Muscle of leg (tissue), 16 donors: ENCODE data around the gene ETFB. TPM values are rescaled to one million over a fixed set of nuclear protein-coding genes. Genes with fewer than 3 reads are reported as not detected.
"Not testable (repeated sequence)": the region's sequence is repeated elsewhere in the genome, so short reads cannot be mapped to it uniquely, and the experiment has no call there.

Source experiments
- DNase-seq: peaks from one replicate; pipeline ENCODE4 v3.0.0; 2013
- H3K27ac ChIP-seq: one replicate; pipeline ENCODE4 v1.5.1; 2013; ENCODE audit warnings: mild to moderate bottlenecking, low read length, control low read depth
- H3K27me3 ChIP-seq: one replicate; pipeline ENCODE4 v1.6.1; 2013; ENCODE audit warnings: low read length; ENCODE audit not compliant: control insufficient read depth, insufficient read depth
- H3K36me3 ChIP-seq: one replicate; pipeline ENCODE4 v1.6.1; 2013; ENCODE audit warnings: low read length; ENCODE audit not compliant: control insufficient read depth, insufficient read depth
- H3K4me1 ChIP-seq: one replicate; pipeline ENCODE4 v1.6.1; 2013; ENCODE audit warnings: low read length; ENCODE audit not compliant: control insufficient read depth, insufficient read depth
- H3K4me3 ChIP-seq: one replicate; pipeline ENCODE4 v1.5.1; 2013; ENCODE audit warnings: low read length, control low read depth
- H3K9me3 ChIP-seq: replicated peaks from 2 replicates; pipeline ENCODE4 v1.6.1; 2013; ENCODE audit warnings: low read depth, low read length; ENCODE audit not compliant: control insufficient read depth
- WGBS: methylation state at CpG from one replicate; pipeline ENCODE4 v1.1.5; 2013; ENCODE audit warnings: missing lambda C conversion rate; ENCODE audit not compliant: insufficient coverage; 5-methylcytosine and 5-hydroxymethylcytosine counted together
- long read RNA-seq, 11 donors: transcript quantifications; one replicate each; lab custom pipeline, GENCODE V29; 2026
- polyA plus RNA-seq, 8 donors: library from polyadenylated mRNA; unstranded; fragments of 120-200 nt; gene quantifications; one replicate each; pipeline versions ENCODE4 v1.2.1 to v1.2.3, GENCODE V29; 2013; ENCODE audit warnings: inconsistent platforms in 1 of 8, low replicate concordance in 1 of 8; ENCODE audit not compliant: insufficient read length in 8 of 8, insufficient read depth in 1 of 8
- total RNA-seq: library from RNA; stranded (reverse); fragments of 120-200 nt; gene quantifications from one replicate; pipeline ENCODE4 v1.2.4, GENCODE V29; 2013

Gene ETFB
- total RNA-seq (50.1 TPM), polyA plus RNA-seq (10 to 100 TPM; 49.5 to 56.8 (median 53.7) TPM)
- long read RNA-seq, donor 1, transcript ETFB-201 (6 exons, 900 nt), result major isoform, 23 of 31 reads
- long read RNA-seq, donor 1, partial matches to known transcripts, result 7 of 31 reads
- long read RNA-seq, donor 1, other reads (novel, unspliced or antisense), result 0 of 31 reads
- long read RNA-seq, donor 2, transcript ETFB-201 (6 exons, 900 nt), result major isoform, 7 of 7 reads
- long read RNA-seq, donor 2, partial matches to known transcripts, result 0 of 7 reads
- long read RNA-seq, donor 2, other reads (novel, unspliced or antisense), result 0 of 7 reads
- long read RNA-seq, donor 3, transcript ETFB-201 (6 exons, 900 nt), result major isoform, 48 of 70 reads
- long read RNA-seq, donor 3, partial matches to known transcripts, result 19 of 70 reads
- long read RNA-seq, donor 3, other reads (novel, unspliced or antisense), result 0 of 70 reads
- long read RNA-seq, donor 4, transcript ETFB-201 (6 exons, 900 nt), result major isoform, 26 of 34 reads
- long read RNA-seq, donor 4, partial matches to known transcripts, result 5 of 34 reads
- long read RNA-seq, donor 4, other reads (novel, unspliced or antisense), result 0 of 34 reads
- long read RNA-seq, donor 5, transcript ETFB-201 (6 exons, 900 nt), result major isoform, 67 of 113 reads
- long read RNA-seq, donor 5, partial matches to known transcripts, result 42 of 113 reads
- long read RNA-seq, donor 5, other reads (novel, unspliced or antisense), result 0 of 113 reads
- long read RNA-seq, donor 6, transcript ETFB-201 (6 exons, 900 nt), result major isoform, 70 of 128 reads
- long read RNA-seq, donor 6, partial matches to known transcripts, result 52 of 128 reads
- long read RNA-seq, donor 6, other reads (novel, unspliced or antisense), result 0 of 128 reads
- long read RNA-seq, donor 7, transcript ETFB-201 (6 exons, 900 nt), result major isoform, 54 of 92 reads
- long read RNA-seq, donor 7, partial matches to known transcripts, result 33 of 92 reads
- long read RNA-seq, donor 7, other reads (novel, unspliced or antisense), result 0 of 92 reads
- long read RNA-seq, donor 8, transcript ETFB-201 (6 exons, 900 nt), result major isoform, 18 of 25 reads
- long read RNA-seq, donor 8, partial matches to known transcripts, result 6 of 25 reads
- long read RNA-seq, donor 8, other reads (novel, unspliced or antisense), result 0 of 25 reads
- long read RNA-seq, donor 9, transcript ETFB-201 (6 exons, 900 nt), result major isoform, 23 of 57 reads
- long read RNA-seq, donor 9, partial matches to known transcripts, result 30 of 57 reads
- long read RNA-seq, donor 9, other reads (novel, unspliced or antisense), result 0 of 57 reads
- long read RNA-seq, donor 10, transcript ETFB-201 (6 exons, 900 nt), result major isoform, 29 of 56 reads
- long read RNA-seq, donor 10, partial matches to known transcripts, result 25 of 56 reads
- long read RNA-seq, donor 10, other reads (novel, unspliced or antisense), result 0 of 56 reads
- long read RNA-seq, donor 11, transcript ETFB-201 (6 exons, 900 nt), result major isoform, 37 of 65 reads
- long read RNA-seq, donor 11, partial matches to known transcripts, result 21 of 65 reads
- long read RNA-seq, donor 11, other reads (novel, unspliced or antisense), result 0 of 65 reads

DNA sequence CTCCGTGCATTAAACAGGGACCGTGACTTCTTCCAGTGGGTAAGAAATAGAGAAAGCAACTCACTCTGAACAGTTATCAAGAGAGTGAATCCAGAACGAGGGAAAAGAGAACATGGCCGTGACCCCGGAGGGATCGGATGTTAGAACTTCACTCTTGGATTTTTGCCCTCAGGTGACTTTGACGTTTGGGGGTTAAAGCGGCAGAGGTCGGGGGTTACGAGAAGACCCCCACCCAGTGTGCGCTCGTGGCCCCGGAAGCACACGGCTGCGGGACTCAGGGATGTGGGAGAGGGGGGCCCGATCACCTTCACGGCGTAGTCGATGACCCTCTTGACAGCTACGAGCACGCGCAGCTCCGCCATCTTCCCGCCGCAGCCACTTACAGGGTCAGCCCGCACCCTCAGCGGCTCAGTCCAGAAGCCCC, at the start of gene ETFB:
Gene ETFB (minus strand): TSS at position 424 of the 424 bp plus-strand sequence. CDS start 62 bp downstream, at position 362.
- no peaks in the 10 kb centered on the region for H3K36me3 ChIP-seq
- 1% methylated on average over 21 of the region's 27 CpGs for WGBS
- peaks cover 24% of the 10 kb centered on the region for H3K4me1 ChIP-seq
- H3K4me3 ChIP-seq, result peak within 1 kb of the TSS; percentile 85
- no peak for DNase-seq
- H3K27ac ChIP-seq, result peak within 1 kb of the TSS; percentile 99
- H3K9me3 ChIP-seq, result no peaks in the 10 kb centered on the region
- no peaks in the 10 kb centered on the region for H3K27me3 ChIP-seq

DNA sequence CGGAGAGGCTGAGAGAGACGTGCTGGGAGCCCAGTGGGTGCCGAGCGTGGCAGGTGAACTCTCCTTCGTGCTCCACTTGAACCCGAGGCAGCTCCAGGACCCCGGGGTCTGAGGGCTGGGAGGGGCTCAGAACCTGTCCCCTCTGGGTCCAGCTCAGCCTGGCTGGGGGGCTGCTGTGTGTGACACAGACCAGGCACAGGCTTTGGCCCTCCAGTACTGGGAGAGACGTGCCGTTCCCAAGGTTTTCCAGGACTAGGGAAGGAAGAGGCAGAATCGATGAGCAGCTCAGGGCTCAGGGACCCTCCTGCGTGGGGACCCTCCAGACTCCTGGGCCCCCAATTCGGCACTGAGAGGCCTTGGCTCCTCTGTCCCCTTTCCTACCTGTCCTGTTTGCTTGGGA, 49.0 kb upstream of the ETFB start:
- H3K4me1 ChIP-seq, result no peaks in the 10 kb centered on the region
- no peaks in the 10 kb centered on the region for H3K9me3 ChIP-seq
- H3K27ac ChIP-seq, result no peak overlapping the region
- H3K36me3 ChIP-seq, result no peaks in the 10 kb centered on the region
- DNase-seq, result no peak
- H3K27me3 ChIP-seq, result no peaks in the 10 kb centered on the region
- 76% methylated on average over 6 of the region's 12 CpGs for WGBS
- H3K4me3 ChIP-seq, result no peak overlapping the region

DNA sequence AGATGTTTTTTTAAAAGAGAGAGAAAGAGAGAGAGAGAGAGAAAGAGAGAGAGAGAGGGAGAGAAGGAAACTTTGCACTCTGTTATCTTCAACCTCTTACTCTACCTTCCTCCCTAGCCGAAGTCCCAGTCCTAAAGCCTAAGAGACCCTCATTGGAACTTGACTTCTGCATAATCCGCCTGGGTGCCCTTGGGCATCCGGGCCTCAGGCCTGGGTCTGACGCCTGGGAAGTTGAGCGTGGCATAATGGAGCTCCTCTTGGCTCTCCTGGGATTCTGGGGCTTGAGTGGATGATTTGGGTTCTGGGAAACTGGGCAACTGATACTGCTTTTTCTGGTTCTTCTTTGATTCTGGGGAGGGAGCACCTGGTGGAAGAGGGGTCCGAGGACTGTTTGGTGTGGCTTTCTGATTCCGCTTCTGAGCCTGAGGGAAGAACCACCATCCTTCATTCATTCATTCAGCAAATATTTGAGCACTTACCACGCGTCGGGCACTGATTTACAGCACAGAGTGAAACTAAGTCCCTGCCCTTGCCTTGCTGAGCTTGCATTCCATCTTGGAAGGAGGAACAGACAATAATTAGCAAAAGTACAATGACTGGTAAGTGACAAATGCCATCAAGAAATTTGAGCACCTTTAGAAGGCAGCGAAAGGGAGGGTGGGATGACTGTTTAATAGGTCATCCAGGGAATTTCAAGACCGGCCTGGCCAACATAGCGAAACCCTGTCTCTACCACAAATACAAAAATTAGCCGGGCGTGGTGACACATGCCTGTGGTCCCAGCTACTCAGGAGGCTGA, 45.0 kb upstream of the ETFB start:
- H3K27ac ChIP-seq, result no peak overlapping the region
- H3K4me3 ChIP-seq, result no peak overlapping the region
- H3K4me1 ChIP-seq, result no peaks in the 10 kb centered on the region
- 90% methylated on average over 10 of the region's 15 CpGs for whole genome bisulfite sequencing
- no peaks in the 10 kb centered on the region for H3K9me3 ChIP-seq
- no peak for DNase-seq
- H3K27me3 ChIP-seq, result no peaks in the 10 kb centered on the region
- H3K36me3 ChIP-seq, result no peaks in the 10 kb centered on the region

DNA sequence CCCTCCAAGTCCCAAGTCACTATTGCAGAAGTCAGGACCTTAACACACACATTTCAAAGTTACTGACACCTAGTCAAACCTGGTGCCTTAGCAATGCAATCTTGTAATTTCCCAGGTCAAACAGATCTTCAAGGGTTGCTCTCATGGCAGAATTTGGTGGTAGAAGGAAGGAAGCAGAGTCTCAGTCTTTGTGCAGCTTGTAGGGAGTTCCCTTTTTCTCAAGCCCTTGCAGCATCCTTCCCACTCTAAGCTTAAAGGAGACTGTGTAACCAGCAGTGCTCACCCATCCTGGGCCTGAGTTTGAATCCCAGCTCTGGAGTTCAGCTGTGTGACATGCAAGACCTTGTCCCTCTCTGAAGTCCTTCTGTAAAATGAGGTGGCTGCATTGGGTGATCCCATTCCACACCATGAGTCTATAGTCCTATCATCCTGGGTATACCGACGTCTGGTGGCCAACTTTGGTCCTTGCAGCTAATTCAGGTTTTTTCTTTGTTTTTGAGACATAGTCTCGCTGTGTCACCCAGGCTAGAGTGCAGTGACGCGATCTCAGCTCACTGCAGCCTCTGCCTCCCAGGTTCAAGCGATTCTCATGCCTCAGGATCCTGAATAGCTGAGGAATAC, 41.4 kb upstream of the ETFB start:
- 30% methylated on average over 6 of the region's 6 CpGs for WGBS
- Histone ChIP-seq H3K27ac (no peak overlapping the region), H3K4me1 (no peaks in the 10 kb centered on the region), H3K27me3 (no peaks in the 10 kb centered on the region), H3K4me3 (no peak overlapping the region), H3K36me3 (no peaks in the 10 kb centered on the region), H3K9me3 (no peaks in the 10 kb centered on the region)
- DNase-seq, result peak; percentile 25

DNA sequence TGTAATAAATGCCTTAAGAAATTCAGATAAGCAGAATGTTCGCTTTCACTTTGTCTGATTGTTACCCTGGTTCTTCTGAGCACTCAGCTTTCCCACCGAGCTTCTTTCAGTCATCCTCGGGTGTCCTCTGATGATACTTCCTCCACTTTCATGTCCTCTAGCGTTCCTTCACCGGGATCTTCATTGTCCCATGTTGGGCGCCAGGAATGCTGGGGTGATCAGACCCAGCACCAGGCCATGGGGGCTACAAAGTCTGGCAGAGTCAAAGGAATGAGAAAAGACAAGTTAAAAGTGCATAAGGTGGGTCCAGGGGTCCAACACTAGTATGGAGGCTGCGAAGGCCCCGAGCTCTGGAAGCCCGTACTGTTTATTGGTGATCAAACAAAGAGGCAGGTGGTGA, 35.9 kb upstream of the ETFB start:
- DNase-seq, result no peak
- H3K27me3 ChIP-seq, result no peaks in the 10 kb centered on the region
- H3K9me3 ChIP-seq, result peaks cover 6% of the 10 kb centered on the region
- 87% methylated on average over 9 of the region's 9 CpGs for WGBS
- H3K4me1 ChIP-seq, result no peaks in the 10 kb centered on the region
- H3K36me3 ChIP-seq, result no peaks in the 10 kb centered on the region
- no peak overlapping the region for H3K4me3 ChIP-seq
- H3K27ac ChIP-seq, result no peak overlapping the region

DNA sequence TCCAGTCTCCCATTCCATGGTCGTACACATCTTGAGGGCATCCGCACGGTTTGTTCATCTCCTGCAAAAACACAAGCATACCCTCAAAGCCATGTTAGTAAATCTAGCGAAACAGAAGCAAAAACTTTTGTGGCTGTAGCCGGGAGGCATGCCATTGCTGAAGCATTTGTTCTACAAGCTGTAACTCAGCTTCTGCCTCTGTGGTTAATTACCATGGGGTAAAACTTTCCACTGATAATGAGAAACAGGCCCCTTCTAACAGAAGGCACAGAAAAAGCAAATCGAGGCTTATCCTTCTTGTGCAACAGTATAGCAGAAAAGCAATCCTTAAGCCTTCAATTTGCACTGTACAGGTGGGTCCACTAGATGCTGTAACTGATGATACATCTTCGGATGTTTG, 33.7 kb upstream of the ETFB start:
- H3K4me1 ChIP-seq, H3K36me3 ChIP-seq, H3K27me3 ChIP-seq, H3K9me3 ChIP-seq, H3K27ac ChIP-seq, H3K4me3 ChIP-seq, DNase-seq: not testable (repeated sequence)
- 70% methylated on average over 3 of the region's 7 CpGs for WGBS

DNA sequence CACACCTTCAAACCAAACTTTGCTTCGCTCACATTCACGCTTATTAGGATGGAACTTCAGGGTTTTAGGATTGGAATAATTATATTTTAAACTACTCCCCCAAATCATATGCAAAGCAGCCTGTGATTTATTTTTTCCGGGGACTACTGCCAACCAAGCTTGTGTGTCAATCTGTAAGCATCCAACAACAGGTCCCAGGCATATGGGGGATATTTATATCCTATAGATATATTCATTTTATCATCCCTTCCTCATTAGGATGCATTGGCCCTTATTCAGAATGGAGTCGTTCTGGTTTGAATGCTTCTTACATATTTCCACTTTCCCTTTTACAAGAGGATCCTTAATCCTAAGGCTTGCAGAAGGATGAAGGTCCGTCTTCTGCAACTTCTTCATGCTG, 33.0 kb upstream of the ETFB start:
- no peak for DNase-seq
- Histone ChIP-seq H3K4me1 (peaks cover 7% of the 10 kb centered on the region), H3K36me3 (no peaks in the 10 kb centered on the region), H3K27ac (no peak overlapping the region), H3K4me3 (no peak overlapping the region), H3K9me3 (peaks cover 6% of the 10 kb centered on the region), H3K27me3 (no peaks in the 10 kb centered on the region)
- WGBS, result no CpG with 5 or more reads among the region's 5 CpGs

DNA sequence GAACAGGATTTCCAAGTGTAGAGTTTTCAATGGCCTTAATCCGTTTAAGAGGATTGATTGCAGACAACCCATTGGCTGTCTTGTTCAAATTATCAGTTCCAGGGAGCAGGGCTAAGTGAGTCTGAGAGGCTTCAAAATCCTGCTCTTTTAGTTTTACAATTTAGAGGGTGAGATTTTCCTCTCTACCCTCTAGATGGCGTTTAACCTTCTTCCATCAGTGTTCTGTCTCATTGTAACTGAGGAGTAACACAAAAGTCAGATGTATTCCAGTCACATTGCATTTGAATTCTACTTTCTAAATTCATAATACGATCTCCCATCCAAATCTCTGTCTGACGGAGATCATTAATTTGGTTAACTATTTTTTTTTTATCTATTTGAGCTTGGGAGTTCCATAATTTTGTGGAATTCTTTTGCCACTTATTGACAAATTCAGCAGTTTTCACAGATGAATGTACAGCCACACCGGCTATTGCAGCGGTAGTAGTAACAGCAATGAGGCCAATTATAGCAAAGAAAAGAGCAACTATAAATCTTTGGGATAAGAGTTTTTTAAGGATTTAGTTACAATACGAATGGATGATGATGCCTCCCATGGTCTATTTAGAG, 32.0 kb upstream of the ETFB start:
- H3K27me3 ChIP-seq, result no peaks in the 10 kb centered on the region
- no peak overlapping the region for H3K27ac ChIP-seq
- H3K36me3 ChIP-seq, result no peaks in the 10 kb centered on the region
- DNase-seq, result peak; percentile 34
- H3K4me1 ChIP-seq, result peaks cover 11% of the 10 kb centered on the region
- H3K4me3 ChIP-seq, result no peak overlapping the region
- peaks cover 6% of the 10 kb centered on the region for H3K9me3 ChIP-seq
- WGBS, result 0% methylated on average over 1 of the region's 7 CpGs
